H1 (cell line): Measurements from ENCODE around the gene DIPK1C.

ENCODE experiments used
- EZH2 ChIP-seq: fragments of 200-600 bp; sonication (generic); IDR thresholded peaks from 2 replicates; pipeline ENCODE4 v1.7.1; 2012; ENCODE audit warnings: low read depth, mild to moderate bottlenecking, moderate library complexity, low read length, inconsistent platforms; ENCODE audit not compliant: severe bottlenecking
- NRF1 ChIP-seq: IDR thresholded peaks from 2 replicates; pipeline ENCODE4 v1.6.1; 2011; ENCODE audit warnings: mild to moderate bottlenecking, low read depth, low read length, improper control_type of control experiment
- POLR2A ChIP-seq, 2 experiments: IDR thresholded peaks; 1 replicate in 1 of 2; 2 replicates in 1 of 2; pipeline ENCODE4 v1.6.1; 2011; ENCODE audit warnings: low read depth in 2 of 2, low read length in 2 of 2, mild to moderate bottlenecking in 2 of 2; ENCODE audit errors: control extremely low read depth in 1 of 2
- POLR2AphosphoS5 ChIP-seq: IDR thresholded peaks from 2 replicates; pipeline ENCODE4 v1.6.1; 2011; ENCODE audit warnings: low read depth, low read length
- RAD21 ChIP-seq, 2 experiments: IDR thresholded peaks in 1 of 2; conservative IDR thresholded peaks in 1 of 2; 2 replicates each; pipeline ENCODE4 v1.6.1; 2011; ENCODE audit warnings: low read depth in 2 of 2, low read length in 2 of 2, improper control_type of control experiment in 1 of 2, inconsistent platforms in 1 of 2, mild to moderate bottlenecking in 1 of 2, moderate library complexity in 1 of 2
- SIX5 ChIP-seq: IDR thresholded peaks from 2 replicates; pipeline ENCODE4 v1.6.1; 2011; ENCODE audit warnings: mild to moderate bottlenecking, low read depth, low read length
- SP1 ChIP-seq: IDR thresholded peaks from 2 replicates; pipeline ENCODE4 v1.6.1; 2011; ENCODE audit warnings: low read depth, low read length
- YY1 ChIP-seq: IDR thresholded peaks from 2 replicates; pipeline ENCODE4 v1.6.1; 2011; ENCODE audit warnings: low read depth, mild to moderate bottlenecking, low read length
- TF ChIP-seq, protein P1 (sequence below), 3 experiments: IDR thresholded peaks; 1 replicate in 2 of 3; 2 replicates in 1 of 3; pipeline versions ENCODE4 v1.5.1 to v1.6.1; 2011; ENCODE audit warnings: low read length in 3 of 3, mild to moderate bottlenecking in 3 of 3, inconsistent platforms in 2 of 3, low read depth in 1 of 3, moderate library complexity in 1 of 3; ENCODE audit not compliant: insufficient read depth in 1 of 3; ENCODE audit errors: control extremely low read depth in 1 of 3

DNA sequence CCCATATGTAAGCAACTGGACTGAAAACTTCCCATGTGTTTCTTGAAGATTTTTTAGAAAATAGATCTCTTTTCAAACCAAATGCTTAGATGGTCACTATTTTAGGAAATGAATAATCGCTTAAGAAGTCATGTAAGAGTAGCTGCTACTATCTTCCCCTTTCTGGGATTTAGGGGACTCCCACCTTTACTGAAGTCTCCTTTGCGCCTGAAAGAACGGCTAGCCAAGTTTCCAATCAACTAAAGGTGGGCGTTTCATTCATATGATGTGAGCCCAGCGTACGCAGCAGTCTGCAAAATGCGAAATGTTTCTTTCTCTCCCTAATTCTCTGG, 1.1 kb downstream of the DIPK1C start:
- TF ChIP-seq, protein P1, sequence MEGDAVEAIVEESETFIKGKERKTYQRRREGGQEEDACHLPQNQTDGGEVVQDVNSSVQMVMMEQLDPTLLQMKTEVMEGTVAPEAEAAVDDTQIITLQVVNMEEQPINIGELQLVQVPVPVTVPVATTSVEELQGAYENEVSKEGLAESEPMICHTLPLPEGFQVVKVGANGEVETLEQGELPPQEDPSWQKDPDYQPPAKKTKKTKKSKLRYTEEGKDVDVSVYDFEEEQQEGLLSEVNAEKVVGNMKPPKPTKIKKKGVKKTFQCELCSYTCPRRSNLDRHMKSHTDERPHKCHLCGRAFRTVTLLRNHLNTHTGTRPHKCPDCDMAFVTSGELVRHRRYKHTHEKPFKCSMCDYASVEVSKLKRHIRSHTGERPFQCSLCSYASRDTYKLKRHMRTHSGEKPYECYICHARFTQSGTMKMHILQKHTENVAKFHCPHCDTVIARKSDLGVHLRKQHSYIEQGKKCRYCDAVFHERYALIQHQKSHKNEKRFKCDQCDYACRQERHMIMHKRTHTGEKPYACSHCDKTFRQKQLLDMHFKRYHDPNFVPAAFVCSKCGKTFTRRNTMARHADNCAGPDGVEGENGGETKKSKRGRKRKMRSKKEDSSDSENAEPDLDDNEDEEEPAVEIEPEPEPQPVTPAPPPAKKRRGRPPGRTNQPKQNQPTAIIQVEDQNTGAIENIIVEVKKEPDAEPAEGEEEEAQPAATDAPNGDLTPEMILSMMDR (IDR thresholded peaks at IDR 0.05; ENCODE audit: control extremely low read depth in 1 of 3, insufficient read depth in 1 of 3, low read depth in 1 of 3, low read length in 3 of 3) = no peak
- no peak for TF ChIP-seq NRF1
- no peak for TF ChIP-seq POLR2A (IDR thresholded peaks at IDR 0.05; ENCODE audit: control extremely low read depth in 1 of 2, low read depth in 2 of 2, low read length in 2 of 2)
- no peak for TF ChIP-seq SP1
- TF ChIP-seq SIX5 = no peak
- no peak for TF ChIP-seq RAD21 (IDR thresholded peaks at IDR 0.05 in 1 of 2, conservative IDR thresholded peaks at IDR 0.05 in 1 of 2; ENCODE audit: low read depth in 2 of 2, low read length in 2 of 2)
- no peak for TF ChIP-seq POLR2AphosphoS5
- TF ChIP-seq YY1 = no peak
- no peak for TF ChIP-seq EZH2
